A549 treated with CpdA at 1 μM for 4 hours (cell line): ENCODE results near the gene GPR6. TPM values are rescaled to one million over a fixed set of nuclear protein-coding genes. Genes with fewer than 3 reads are reported as not detected.

ENCODE experiments used
- total RNA-seq: library from RNA; stranded (reverse); fragments of 200-300 nt; extraction: Qiagen RNA extraction; gene quantifications from 5 replicates; pipeline ENCODE4 v1.2.3, GENCODE V29; 2022; ENCODE audit warnings: low read depth

GPR6 gene
- total RNA-seq, result not detected in 5 replicates

GRCh38 chr6:109978174-109979032, at the start of gene GPR6:
Gene GPR6, plus strand, starts transcription at chr6:109978311. Its CDS starts 802 bp downstream, at chr6:109979113.

Other genes starting within 250 kb of the GPR6 start
- 11.0 to 14.6 TPM (median 12.3 TPM) in 5 replicates for gene WASF1, start 201.4 kb downstream of the GPR6 start, total RNA-seq
- 8.1 to 11.5 TPM (median 9.3 TPM) in 5 replicates for gene CDC40, start 202.1 kb downstream of the GPR6 start, total RNA-seq